HEK293 (cell line): ENCODE results near the gene EBI3.

ENCODE experiments used
- ZNF133 ChIP-seq: fragments of 450-650 bp; formaldehyde crosslinking; IDR thresholded peaks from 2 replicates; pipeline ENCODE4 v1.5.1; 2016; ENCODE audit warnings: missing biosample characterization, missing genetic modification characterization
- TF ChIP-seq, protein P1 (sequence below): fragments of 450-650 bp; formaldehyde crosslinking; IDR thresholded peaks from 2 replicates; pipeline ENCODE4 v1.5.1; 2016; ENCODE audit warnings: missing biosample characterization, missing genetic modification characterization
- TF ChIP-seq, protein P2 (sequence below): fragments of 450-650 bp; formaldehyde crosslinking; IDR thresholded peaks from 2 replicates; pipeline ENCODE4 v1.5.1; 2016; ENCODE audit warnings: missing biosample characterization, missing genetic modification characterization

GRCh38 chr19:4227771-4228170 is 1.6 kb upstream of the EBI3 start:
- TF ChIP-seq, protein P1, sequence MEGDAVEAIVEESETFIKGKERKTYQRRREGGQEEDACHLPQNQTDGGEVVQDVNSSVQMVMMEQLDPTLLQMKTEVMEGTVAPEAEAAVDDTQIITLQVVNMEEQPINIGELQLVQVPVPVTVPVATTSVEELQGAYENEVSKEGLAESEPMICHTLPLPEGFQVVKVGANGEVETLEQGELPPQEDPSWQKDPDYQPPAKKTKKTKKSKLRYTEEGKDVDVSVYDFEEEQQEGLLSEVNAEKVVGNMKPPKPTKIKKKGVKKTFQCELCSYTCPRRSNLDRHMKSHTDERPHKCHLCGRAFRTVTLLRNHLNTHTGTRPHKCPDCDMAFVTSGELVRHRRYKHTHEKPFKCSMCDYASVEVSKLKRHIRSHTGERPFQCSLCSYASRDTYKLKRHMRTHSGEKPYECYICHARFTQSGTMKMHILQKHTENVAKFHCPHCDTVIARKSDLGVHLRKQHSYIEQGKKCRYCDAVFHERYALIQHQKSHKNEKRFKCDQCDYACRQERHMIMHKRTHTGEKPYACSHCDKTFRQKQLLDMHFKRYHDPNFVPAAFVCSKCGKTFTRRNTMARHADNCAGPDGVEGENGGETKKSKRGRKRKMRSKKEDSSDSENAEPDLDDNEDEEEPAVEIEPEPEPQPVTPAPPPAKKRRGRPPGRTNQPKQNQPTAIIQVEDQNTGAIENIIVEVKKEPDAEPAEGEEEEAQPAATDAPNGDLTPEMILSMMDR (tag by site-specific recombination), result no peak
- no peak for TF ChIP-seq ZNF133 (tag by site-specific recombination)
- TF ChIP-seq, protein P2, sequence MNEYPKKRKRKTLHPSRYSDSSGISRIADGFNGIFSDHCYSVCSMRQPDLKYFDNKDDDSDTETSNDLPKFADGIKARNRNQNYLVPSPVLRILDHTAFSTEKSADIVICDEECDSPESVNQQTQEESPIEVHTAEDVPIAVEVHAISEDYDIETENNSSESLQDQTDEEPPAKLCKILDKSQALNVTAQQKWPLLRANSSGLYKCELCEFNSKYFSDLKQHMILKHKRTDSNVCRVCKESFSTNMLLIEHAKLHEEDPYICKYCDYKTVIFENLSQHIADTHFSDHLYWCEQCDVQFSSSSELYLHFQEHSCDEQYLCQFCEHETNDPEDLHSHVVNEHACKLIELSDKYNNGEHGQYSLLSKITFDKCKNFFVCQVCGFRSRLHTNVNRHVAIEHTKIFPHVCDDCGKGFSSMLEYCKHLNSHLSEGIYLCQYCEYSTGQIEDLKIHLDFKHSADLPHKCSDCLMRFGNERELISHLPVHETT (tag by site-specific recombination), result no peak
